MCF 10A (cell line): ENCODE measurements around the gene IL21R. TPM values are rescaled to one million over a fixed set of nuclear protein-coding genes. Genes with fewer than 3 reads are reported as not detected.

Experiments
- BruUV-seq: library from RNA; stranded (reverse); fragments of 400-500 nt; replicated peaks from 2 replicates; lab custom pipeline; 2021; lab: Mats Ljungman, UMichigan
- CTCF ChIA-PET: fragments of 300-600 bp; sonication (Branson Sonifier 250); formaldehyde crosslinking; extraction: SDS; loops from one replicate; lab custom pipeline; 2021; ENCODE audit warnings: antibody characterized with exemption, inconsistent platforms; lab: Yijun Ruan, JAX
- POLR2A ChIA-PET: fragments of 300-600, 350-650 bp; sonication (Branson Sonifier 250); formaldehyde crosslinking; extraction: SDS; loops from one replicate; lab custom pipeline; 2020; ENCODE audit warnings: antibody characterized with exemption, inconsistent platforms; lab: Yijun Ruan, JAX
- DNase-seq: peaks from one replicate; pipeline ENCODE4 v3.0.0-alpha.2; 2018; ENCODE audit not compliant: unreplicated experiment
- H3K27ac Mint-ChIP-seq: one replicate; pipeline ENCODE4 v1.8.0; 2022; ENCODE audit warnings: mild to moderate bottlenecking, low read depth, mixed read lengths; ENCODE audit not compliant: unreplicated experiment
- H3K27me3 Mint-ChIP-seq: one replicate; pipeline ENCODE4 v1.8.0; 2022; ENCODE audit warnings: mixed read lengths; ENCODE audit not compliant: insufficient read depth, unreplicated experiment
- H3K36me3 Mint-ChIP-seq: one replicate; pipeline ENCODE4 v1.8.0; 2022; ENCODE audit warnings: mild to moderate bottlenecking, moderate library complexity, mixed read lengths; ENCODE audit not compliant: insufficient read depth, unreplicated experiment
- H3K4me1 Mint-ChIP-seq: one replicate; pipeline ENCODE4 v1.8.0; 2022; ENCODE audit warnings: mixed read lengths; ENCODE audit not compliant: insufficient read depth, unreplicated experiment
- H3K4me3 Mint-ChIP-seq: one replicate; pipeline ENCODE4 v1.8.0; 2022; ENCODE audit warnings: mild to moderate bottlenecking, moderate library complexity, mixed read lengths; ENCODE audit not compliant: unreplicated experiment
- H3K9me3 Mint-ChIP-seq: one replicate; pipeline ENCODE4 v1.8.0; 2022; ENCODE audit warnings: mixed read lengths; ENCODE audit not compliant: unreplicated experiment
- intact Hi-C: fragments of 100-400 bp; cut with micrococcal nuclease; formaldehyde crosslinking; loops from 2 replicates; pipeline ENCODE4 v1.14.1; 2022
- total RNA-seq: library from RNA; stranded (reverse); gene quantifications from 2 replicates; pipeline ENCODE4 v1.2.3, GENCODE V29; 2022
- TF ChIP-seq, protein P1 (sequence below): fragments of 200-600 bp; IDR thresholded peaks from one replicate; pipeline ENCODE4 v1.8.0; 2022; ENCODE audit warnings: antibody characterized with exemption, mild to moderate bottlenecking; ENCODE audit not compliant: unreplicated experiment

Gene IL21R
- total RNA-seq, 1 experiment from 2014 or later = 0.21 TPM

DNA sequence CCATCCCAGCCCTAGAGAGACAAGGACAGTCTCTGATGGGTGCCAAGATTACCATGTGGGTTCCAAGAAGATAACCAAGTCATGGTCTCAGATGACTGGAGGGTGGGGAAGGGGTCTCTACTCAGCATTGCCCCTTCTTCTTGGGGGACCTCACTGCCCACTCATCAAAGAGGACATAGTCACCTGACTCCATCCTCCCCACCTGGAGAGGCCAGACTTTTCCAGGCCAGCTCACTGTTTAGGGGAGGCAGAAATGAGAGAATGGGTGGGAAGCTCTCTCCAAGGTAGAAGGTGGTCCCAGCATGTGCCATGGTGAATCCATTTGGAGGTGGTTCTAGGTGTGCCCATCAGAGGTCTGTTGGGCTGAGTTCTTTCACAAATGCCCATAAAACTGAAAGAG is 20.7 kb upstream of the IL21R start:
- DNase-seq = no peak
- TF ChIP-seq, protein P1, sequence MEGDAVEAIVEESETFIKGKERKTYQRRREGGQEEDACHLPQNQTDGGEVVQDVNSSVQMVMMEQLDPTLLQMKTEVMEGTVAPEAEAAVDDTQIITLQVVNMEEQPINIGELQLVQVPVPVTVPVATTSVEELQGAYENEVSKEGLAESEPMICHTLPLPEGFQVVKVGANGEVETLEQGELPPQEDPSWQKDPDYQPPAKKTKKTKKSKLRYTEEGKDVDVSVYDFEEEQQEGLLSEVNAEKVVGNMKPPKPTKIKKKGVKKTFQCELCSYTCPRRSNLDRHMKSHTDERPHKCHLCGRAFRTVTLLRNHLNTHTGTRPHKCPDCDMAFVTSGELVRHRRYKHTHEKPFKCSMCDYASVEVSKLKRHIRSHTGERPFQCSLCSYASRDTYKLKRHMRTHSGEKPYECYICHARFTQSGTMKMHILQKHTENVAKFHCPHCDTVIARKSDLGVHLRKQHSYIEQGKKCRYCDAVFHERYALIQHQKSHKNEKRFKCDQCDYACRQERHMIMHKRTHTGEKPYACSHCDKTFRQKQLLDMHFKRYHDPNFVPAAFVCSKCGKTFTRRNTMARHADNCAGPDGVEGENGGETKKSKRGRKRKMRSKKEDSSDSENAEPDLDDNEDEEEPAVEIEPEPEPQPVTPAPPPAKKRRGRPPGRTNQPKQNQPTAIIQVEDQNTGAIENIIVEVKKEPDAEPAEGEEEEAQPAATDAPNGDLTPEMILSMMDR = no peak
- Mint-ChIP-seq H3K36me3 (no peaks in the 10 kb centered on the region), H3K27me3 (no peaks in the 10 kb centered on the region), H3K9me3 (peaks cover 9% of the 10 kb centered on the region), H3K4me3 (no peak overlapping the region), H3K4me1 (no peaks in the 10 kb centered on the region), H3K27ac (no peak overlapping the region)
- POLR2A ChIA-PET = no interaction called here
- CTCF ChIA-PET = interaction anchor here (0.5 to 1.4 kb wide), 2 partner anchors 72 to 146 kb away, joined by 3 to 5 read pairs; no protein-coding TSS in a partner anchor
- no TSS peak for BruUV-seq
- intact Hi-C loops = no loop called here

DNA sequence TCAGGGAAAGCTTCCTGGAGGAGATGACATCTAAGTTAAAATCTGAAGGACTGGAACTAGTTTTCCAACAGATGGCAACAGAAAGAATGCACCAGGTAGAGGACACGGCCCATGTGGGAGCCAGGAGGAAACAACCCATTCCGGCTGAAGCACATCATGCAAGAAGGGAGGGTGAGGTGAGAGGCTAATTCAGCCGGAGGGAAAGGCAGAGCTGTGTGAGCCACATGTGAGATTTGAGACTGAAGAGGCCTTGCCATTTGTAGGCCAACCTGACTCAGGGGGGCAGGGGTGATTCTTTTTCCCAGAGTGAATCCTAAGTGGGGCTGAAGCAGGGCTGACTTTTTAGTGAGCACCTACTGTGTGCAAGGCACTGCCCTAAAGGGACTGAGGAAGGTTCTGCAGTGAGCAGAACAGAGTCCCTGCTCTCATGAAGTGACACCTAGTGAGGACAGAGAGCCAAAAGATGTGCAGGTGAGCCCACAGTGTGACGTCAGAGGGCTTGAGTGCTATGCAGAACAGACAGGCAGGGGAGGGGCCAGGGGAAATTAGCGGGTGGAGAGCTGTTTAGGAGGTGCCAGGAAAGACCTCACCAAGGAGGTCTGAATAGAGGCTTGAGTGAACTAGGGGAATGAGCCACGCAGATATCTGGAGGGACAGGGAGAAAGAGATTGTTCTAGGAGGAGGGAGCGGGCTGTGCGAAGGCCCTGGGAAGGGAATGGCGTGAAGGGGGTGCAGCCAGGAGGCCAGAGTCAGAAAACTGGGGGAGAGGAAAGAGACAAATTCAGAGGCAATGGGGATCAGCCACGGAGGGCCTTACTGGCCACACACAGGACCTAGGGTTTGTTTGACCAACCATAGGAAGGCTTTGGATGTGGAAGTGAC is 19.8 kb upstream of the IL21R start:
- Mint-ChIP-seq H3K4me1 (no peaks in the 10 kb centered on the region), H3K27me3 (no peaks in the 10 kb centered on the region), H3K9me3 (peaks cover 9% of the 10 kb centered on the region), H3K4me3 (no peak overlapping the region), H3K27ac (no peak overlapping the region), H3K36me3 (no peaks in the 10 kb centered on the region)
- no peak for DNase-seq
- CTCF ChIA-PET = interaction anchor here (0.5 to 1.1 kb wide), 3 partner anchors 71 to 173 kb away, joined by 3 read pairs; no protein-coding TSS in a partner anchor
- TF ChIP-seq, protein P1 = no peak
- no TSS peak for BruUV-seq
- intact Hi-C loops = no loop called here
- POLR2A ChIA-PET = no interaction called here

DNA sequence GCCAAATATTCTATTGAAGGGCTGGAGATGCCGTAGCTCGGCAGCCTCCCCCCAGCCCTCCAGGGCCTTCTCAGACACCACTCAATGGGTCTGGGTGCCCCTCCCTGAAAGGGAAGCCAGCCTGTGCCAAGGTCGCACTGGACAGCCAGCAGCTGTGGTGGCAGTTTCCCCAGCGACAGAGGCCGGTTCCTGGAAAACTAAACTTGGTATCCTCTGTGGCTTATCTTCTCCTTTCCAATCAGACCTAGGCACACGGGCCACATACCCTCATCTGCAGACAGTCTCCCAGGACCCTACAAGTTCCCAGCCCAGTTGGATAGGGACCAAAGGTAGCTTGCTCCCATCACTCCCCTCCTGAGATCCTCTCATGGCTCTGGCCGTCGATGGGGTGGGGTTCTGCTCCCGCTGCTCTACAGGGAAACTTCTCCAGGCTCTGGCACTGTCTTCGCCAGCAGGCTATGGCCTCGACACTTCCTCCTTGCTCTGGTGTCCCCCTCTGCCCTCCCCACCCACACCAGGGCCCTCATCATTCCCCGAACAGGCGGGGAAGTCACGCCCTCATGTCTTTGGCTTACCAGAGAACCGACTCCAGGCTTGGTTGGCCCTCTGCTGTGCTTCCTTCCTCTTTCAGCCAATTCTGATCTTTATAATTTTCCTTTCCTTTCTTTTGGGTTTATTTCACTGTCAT is 18.3 kb upstream of the IL21R start:
- Mint-ChIP-seq H3K4me1 (no peaks in the 10 kb centered on the region), H3K4me3 (no peak overlapping the region), H3K27me3 (peaks cover 10% of the 10 kb centered on the region), H3K27ac (no peak overlapping the region), H3K36me3 (no peaks in the 10 kb centered on the region), H3K9me3 (peaks cover 9% of the 10 kb centered on the region)
- BruUV-seq = no TSS peak
- ChIA-PET POLR2A (no interaction called here), CTCF (interaction anchor here (1.1 kb wide), 1 partner anchor 149 kb away, joined by 3 read pairs; no protein-coding TSS in a partner anchor)
- no peak for DNase-seq
- intact Hi-C loops = no loop called here
- TF ChIP-seq, protein P1 = no peak

DNA sequence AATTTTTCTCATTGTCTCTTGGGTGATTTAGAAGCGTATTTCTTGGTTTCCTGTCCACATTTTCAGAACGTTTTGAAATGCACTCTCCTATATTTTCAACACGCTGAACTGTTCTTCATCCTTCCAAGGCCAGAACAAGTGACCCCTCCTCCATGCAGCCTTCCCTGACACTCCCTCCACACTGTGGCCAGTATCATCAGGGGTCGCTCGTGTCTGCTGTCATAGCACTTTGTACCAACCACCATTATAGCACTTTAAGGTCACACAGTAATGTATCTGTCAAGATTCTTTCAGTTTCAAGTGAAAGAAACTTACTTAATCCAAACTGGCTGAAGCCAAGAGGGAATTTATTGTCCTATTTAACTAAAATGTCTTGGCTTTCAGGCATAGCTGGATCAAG is 17.5 kb upstream of the IL21R start:
- no TSS peak for BruUV-seq
- DNase-seq = no peak
- intact Hi-C loops = no loop called here
- ChIA-PET CTCF (no interaction called here), POLR2A (no interaction called here)
- H3K27me3 Mint-ChIP-seq = peaks cover 17% of the 10 kb centered on the region
- peaks cover 9% of the 10 kb centered on the region for H3K9me3 Mint-ChIP-seq
- no peaks in the 10 kb centered on the region for H3K36me3 Mint-ChIP-seq
- H3K27ac Mint-ChIP-seq = no peak overlapping the region
- H3K4me3 Mint-ChIP-seq = no peak overlapping the region
- TF ChIP-seq, protein P1 = no peak
- no peaks in the 10 kb centered on the region for H3K4me1 Mint-ChIP-seq
